HCT116 (cell line): Measurements from ENCODE around the gene WSCD1.

ENCODE experiments used
- CTCF ChIP-seq, 3 experiments: fragments of 200-600 bp in 1 of 3; sonication (generic) in 1 of 3; IDR thresholded peaks in 2 of 3; conservative IDR thresholded peaks in 1 of 3; 2 replicates each; pipeline ENCODE4 v1.5.1; 2012 to 2017; ENCODE audit warnings: low read depth in 2 of 3, low read length in 2 of 3, antibody characterized with exemption in 1 of 3, borderline replicate concordance in 1 of 3, control low read depth in 1 of 3, mild to moderate bottlenecking in 1 of 3, mixed read lengths in 1 of 3, mixed run types in 1 of 3, moderate library complexity in 1 of 3; ENCODE audit not compliant: insufficient read depth in 1 of 3
- EZH2phosphoT487 ChIP-seq: fragments of 200-600 bp; IDR thresholded peaks from 2 replicates; pipeline ENCODE4 v1.6.1; 2018; ENCODE audit warnings: antibody characterized with exemption, borderline replicate concordance
- MAX ChIP-seq: IDR thresholded peaks from 2 replicates; pipeline ENCODE4 v1.6.1; 2012
- POLR2A ChIP-seq: IDR thresholded peaks from 2 replicates; pipeline ENCODE4 v1.7.0; 2011; ENCODE audit warnings: borderline replicate concordance; ENCODE audit not compliant: insufficient read depth, insufficient read length; ENCODE audit errors: extremely low read depth
- POLR2AphosphoS5 ChIP-seq: IDR thresholded peaks from 2 replicates; pipeline ENCODE4 v1.6.1; 2011; ENCODE audit warnings: mild to moderate bottlenecking, low read depth, low read length, moderate library complexity
- ZBTB33 ChIP-seq: IDR thresholded peaks from 2 replicates; pipeline ENCODE4 v1.6.1; 2011; ENCODE audit warnings: mild to moderate bottlenecking, low read length, moderate library complexity; ENCODE audit not compliant: insufficient replicate concordance; ENCODE audit errors: extremely low read depth

DNA sequence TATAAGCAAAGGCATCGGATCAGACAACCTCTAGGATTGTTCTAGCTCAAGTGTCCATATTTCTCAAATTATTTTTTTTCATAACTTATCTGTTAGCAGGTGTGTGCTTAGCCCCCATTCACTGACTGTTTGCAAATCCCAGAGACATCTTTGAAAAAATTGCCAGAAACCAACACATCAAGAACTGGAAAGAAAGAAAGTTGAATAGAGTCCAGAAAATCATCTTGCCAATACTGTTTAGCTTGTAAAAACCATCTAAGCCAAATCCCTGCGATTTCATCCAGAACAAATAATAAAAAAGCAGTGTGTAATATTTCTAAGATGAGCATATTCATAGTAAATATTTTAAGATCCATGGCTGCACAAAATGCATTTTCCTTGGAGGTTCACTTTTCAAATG, 64.5 kb downstream of the WSCD1 start:
- no peak for TF ChIP-seq POLR2AphosphoS5
- TF ChIP-seq CTCF (IDR thresholded peaks at IDR 0.05 in 2 of 3, conservative IDR thresholded peaks at IDR 0.05 in 1 of 3; ENCODE audit: borderline replicate concordance in 1 of 3, insufficient read depth in 1 of 3, low read depth in 2 of 3, low read length in 2 of 3): no peak
- TF ChIP-seq EZH2phosphoT487: no peak
- TF ChIP-seq ZBTB33: no peak
- TF ChIP-seq POLR2A: no peak
- TF ChIP-seq MAX: no peak
